Measurements from ENCODE around the gene FGF22. TPM values are rescaled to one million over a fixed set of nuclear protein-coding genes. Genes with fewer than 3 reads are reported as not detected.

FGF22 gene
- total and polyA plus RNA-seq, 2 of the 13 experiments (the other 11 are each of a cell fraction or from before 2014, with no cell fraction given): 0.24 TPM; not detected in 1

DNA sequence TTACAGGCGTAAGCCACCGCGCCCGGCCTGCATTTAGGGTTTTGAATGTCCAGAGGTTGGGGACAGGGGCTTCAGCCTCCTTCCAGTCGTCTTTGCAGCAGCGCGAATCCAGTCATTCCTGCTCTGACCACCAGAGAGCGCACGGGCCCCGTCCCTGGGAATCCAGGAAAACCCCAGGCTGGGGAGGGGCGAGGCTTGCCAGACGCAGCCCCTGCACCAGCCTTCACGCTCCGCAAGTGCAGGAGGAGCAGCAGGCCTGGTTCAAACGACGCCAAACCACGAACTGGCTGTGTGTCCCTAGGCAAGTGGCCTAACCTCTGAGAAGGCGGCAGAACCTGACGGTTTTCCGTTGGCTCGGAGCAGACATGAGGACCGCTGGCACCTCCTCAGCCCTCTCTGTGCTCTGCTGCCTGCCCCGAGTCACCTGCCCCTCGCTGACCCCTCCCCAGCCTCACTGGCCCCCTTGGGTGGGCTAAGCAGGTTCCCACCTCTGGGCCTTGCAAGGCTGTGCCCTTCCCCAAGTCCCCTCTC is 25.3 kb downstream of the FGF22 start (continued):
- TF ChIP-seq, protein P1, sequence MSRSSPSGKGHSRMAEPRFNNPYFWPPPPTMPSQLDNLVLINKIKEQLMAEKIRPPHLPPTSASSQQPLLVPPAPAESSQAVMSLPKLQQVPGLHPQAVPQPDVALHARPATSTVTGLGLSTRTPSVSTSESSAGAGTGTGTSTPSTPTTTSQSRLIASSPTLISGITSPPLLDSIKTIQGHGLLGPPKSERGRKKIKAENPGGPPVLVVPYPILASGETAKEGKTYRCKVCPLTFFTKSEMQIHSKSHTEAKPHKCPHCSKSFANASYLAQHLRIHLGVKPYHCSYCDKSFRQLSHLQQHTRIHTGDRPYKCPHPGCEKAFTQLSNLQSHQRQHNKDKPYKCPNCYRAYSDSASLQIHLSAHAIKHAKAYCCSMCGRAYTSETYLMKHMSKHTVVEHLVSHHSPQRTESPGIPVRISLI (CRISPR knock-in tag; IDR thresholded peaks at IDR 0.05; ENCODE audit: borderline replicate concordance): peak; percentile 63; the same call in 1 of the 2 replicates
- TF ChIP-seq TAF1 (CRISPR knock-in tag; IDR thresholded peaks at IDR 0.05) (no peak), POLR2G (IDR thresholded peaks at IDR 0.05; ENCODE audit: low read depth, low read length) (no peak), KIAA2018 (CRISPR knock-in tag; IDR thresholded peaks at IDR 0.05; ENCODE audit: borderline replicate concordance) (no peak), POLR2AphosphoS5 (IDR thresholded peaks at IDR 0.05; ENCODE audit: low read depth, low read length) (no peak), REPIN1 (CRISPR knock-in tag; IDR thresholded peaks at IDR 0.05; ENCODE audit: borderline replicate concordance, low read depth) (peak; percentile 84), CAMTA2 (CRISPR knock-in tag; IDR thresholded peaks at IDR 0.05; ENCODE audit: borderline replicate concordance) (no peak), ZNF782 (CRISPR knock-in tag; IDR thresholded peaks at IDR 0.05; ENCODE audit: borderline replicate concordance) (no peak), SP1 (IDR thresholded peaks at IDR 0.05) (no peak), SP1 (CRISPR knock-in tag; IDR thresholded peaks at IDR 0.05) (peak; percentile 45; the same call in 1 of the 2 replicates), DBP (CRISPR knock-in tag; IDR thresholded peaks at IDR 0.05; ENCODE audit: not compliant biosample characterization) (peak; percentile 25), CEBPZ (IDR thresholded peaks at IDR 0.05; ENCODE audit: low read length) (no peak), CHD4 (IDR thresholded peaks at IDR 0.05; ENCODE audit: borderline replicate concordance, low read length) (no peak), RXRB (CRISPR knock-in tag; IDR thresholded peaks at IDR 0.05; ENCODE audit: borderline replicate concordance) (peak; percentile 74; the same call in 1 of the 2 replicates), ZFY (CRISPR knock-in tag; IDR thresholded peaks at IDR 0.05) (peak; percentile 79)
